SIG-M5 (cell line): ENCODE results near the gene MAPK8IP2.
"Not testable (repeated sequence)": the region's sequence is repeated elsewhere in the genome, so short reads cannot be mapped to it uniquely, and the experiment has no call there.

Source experiments
- DNase-seq: peaks from one replicate; lab custom pipeline; 2025; lab: John Stamatoyannopoulos, UW

Gene MAPK8IP2

DNA sequence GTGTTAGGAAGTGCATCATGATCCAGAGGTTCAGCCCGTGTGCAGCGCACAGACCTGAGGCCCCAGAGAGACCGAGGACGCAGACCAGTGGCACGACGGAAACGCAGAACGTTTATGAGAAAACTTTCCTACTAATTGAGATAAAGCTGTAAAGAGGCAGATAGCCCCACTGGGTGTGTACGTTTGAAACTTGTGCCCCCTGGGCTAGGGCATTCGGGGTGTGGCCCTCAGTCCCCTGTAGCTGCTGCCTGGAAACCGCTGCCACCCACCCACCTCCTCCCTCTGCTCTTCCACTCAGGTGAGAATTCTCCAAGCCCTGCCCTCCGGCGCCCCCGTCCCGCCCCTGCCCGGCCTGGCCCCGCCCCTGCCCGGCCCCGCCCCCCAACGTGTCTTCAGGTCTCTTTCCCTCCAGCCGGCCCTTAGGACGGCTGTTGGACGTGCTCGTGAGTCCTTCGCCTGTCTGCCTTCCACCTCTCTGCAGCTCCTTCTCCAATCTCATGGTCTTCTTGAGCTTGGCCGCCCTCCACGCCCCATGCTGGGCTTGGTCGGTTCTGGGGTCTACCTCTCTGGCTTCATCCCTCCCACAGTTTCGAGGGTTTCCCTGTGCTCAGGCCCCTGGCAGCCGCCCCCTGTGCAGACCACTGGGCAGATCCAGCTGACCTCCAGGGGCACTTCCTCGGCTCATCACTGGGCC is 12.1 kb downstream of the MAPK8IP2 start:
- no peak for DNase-seq

DNA sequence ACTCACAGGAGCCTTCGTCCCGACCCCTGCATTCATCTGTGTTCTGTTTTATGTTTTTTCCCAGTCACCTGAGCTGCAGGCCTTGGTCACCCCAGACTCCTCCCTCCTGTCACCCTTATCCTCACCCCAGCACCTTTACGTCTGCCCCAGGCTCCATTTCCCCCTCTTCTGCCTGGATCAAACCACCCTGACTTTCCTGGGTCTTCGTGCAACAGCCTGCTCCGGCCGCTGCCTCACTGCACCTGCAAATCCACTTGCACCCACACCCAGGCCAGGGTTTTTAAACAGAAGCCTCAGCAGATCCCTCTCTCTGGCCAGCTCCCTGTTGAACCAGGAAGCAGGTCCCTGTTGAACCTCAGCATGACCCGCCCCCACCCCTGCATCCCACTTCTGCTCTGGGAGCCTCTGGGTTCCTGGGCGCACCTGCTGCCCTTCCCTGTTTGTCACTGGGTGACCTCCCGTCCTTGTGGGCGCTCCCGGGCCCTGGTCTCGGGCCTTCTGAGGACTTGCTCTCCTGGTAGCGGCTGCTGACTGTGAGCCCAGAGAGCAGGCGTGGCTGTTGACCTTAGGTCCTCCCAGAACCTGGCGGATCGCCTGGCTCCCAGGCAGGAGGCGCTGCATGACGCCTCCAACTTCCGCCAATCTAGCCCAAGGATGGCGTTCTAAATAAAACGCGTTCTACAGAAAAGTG is 12.8 kb downstream of the MAPK8IP2 start:
- no peak for DNase-seq

DNA sequence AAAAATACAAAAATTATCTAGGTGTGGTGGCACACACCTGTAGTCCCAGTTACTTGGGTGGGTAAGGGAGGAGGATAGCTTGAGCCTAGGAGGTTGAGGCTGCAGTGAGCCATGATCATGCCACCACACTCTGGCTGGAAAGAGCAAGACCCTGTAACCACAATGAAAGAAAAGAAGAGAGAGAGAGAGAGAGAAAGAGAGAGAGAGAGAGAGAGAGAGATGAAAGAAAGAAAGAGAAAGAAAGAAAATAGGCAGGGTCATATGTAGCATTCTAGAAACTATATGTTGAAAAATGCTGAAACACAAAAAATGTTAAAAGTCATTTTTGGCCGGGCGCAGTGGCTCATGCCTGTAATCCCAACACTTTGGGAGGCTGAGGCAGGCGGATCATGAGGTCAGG is 13.7 kb downstream of the MAPK8IP2 start:
- not testable (repeated sequence) for DNase-seq

DNA sequence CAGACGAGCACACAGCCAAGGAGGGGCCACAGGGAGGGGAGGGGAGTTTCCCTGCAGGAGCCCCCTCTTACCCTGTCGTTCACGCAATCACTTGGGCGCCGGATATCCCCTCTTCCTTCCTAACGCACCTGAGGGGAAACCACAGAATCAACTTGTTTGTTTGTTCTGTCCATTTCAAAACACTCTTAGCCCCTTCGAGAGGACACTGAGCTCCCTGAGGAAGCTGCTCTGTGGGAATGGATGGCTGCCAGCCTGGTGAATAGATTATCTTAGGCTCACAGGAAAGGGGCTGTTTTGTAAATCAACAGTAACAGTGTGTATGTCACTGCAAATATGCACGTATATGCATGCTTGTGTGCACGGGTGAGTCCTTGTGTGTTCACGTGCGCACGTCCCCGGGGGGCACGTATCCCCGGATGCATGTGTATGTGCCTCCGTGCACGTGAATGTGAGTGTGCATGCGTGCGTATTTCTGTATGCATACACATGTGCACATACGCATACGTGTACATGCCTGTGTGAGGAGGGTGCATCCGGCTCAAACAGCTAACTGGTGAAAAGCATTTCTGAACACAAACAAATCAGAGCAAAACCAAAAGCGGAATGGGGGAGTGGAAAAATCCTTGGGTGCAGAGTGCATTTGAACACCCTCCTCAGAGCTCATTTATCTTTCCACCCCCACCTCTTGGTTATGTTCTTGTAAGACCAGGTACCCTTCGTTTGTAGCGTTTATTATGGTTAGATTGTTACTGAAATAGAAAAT is 20.2 kb downstream of the MAPK8IP2 start:
- DNase-seq = no peak

DNA sequence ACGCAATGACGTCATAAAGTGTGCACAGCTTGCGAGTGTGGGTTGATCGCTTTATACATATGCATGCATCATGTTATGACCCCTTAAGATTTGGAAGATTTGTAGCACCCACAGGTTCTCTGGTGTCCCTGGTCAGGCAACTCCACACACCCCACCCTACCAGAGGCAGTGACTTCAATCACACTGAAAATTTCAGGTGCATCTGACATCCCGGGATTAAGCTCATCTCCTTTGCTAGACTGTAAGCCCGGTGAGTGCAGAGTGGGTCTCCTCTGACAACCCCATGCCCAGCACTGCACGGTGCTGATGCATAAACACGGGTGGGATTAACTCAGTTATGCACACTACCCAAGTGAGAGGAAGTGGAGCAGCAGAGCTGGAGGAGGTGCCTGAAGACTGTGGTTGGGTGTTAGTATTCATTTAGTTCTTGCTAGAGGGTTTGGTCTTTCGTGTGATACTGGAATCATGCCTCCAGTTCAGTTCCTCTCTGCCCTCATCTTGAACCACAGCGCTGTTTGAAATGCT is 20.8 kb downstream of the MAPK8IP2 start:
- peak; percentile 28 for DNase-seq

DNA sequence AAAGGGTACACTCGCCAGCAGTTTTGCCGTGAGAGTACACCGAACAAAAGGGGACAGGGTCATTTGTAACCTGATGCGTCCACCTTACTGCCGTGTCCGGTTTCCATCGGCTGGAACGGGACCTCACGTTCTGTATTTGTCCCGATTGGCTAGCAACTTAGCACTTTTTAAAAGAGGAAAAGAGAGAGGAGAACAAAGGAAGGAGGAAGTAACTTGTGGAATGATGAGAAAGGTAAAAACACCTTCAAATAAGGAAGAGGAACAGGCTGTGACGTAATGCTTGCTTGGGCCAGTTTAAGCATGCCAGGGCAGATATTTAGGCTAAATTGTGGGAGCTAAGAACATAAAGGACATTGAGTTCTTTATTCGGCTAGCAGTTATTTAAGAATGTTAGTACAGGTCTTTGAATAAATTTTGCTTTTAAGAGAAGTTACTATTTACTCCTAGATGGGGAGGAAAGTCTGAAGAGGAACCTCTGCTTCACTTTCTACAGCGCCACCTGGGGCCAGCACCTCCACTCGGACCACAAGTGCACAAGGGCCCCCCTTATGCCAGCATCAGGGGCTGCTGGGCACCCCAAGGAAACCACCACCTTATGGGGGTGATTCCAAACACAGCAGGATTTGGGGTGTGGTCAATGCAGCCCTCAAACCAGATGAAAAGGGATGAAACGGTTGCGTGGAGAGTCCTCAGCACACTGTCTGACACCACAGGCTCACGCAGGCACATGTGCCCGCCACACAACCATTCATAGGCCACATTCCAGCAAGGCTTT is 21.5 kb downstream of the MAPK8IP2 start:
- DNase-seq = no peak

DNA sequence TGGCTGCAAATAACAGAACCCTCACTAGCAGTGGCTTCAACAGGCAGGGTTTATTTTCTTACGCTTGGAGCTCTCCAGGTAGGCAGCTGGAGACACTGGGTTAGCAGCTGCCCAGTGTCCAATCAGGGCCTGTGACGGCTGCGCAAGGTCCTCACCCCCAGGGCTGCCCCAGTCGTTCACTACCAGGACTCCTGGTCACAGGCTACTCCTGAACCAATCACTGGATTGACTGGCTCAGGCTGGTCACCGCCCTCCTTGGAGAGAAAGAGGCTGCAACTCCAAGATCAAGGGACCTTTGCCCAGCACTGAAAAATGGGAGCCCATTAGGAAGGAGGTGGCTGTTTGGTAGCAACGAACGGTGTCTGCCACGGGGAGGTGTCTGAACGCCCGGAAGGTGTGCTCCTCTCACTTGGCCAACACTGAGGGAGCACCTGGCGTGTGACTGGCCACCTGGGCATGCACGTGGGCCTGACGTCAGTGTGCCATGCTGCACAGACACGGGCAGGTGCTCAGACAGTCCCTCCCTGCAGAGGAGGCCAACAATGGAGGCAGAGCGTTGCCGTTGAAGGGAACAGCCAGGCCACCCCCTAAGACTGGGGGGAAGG is 22.2 kb downstream of the MAPK8IP2 start:
- DNase-seq = no peak

DNA sequence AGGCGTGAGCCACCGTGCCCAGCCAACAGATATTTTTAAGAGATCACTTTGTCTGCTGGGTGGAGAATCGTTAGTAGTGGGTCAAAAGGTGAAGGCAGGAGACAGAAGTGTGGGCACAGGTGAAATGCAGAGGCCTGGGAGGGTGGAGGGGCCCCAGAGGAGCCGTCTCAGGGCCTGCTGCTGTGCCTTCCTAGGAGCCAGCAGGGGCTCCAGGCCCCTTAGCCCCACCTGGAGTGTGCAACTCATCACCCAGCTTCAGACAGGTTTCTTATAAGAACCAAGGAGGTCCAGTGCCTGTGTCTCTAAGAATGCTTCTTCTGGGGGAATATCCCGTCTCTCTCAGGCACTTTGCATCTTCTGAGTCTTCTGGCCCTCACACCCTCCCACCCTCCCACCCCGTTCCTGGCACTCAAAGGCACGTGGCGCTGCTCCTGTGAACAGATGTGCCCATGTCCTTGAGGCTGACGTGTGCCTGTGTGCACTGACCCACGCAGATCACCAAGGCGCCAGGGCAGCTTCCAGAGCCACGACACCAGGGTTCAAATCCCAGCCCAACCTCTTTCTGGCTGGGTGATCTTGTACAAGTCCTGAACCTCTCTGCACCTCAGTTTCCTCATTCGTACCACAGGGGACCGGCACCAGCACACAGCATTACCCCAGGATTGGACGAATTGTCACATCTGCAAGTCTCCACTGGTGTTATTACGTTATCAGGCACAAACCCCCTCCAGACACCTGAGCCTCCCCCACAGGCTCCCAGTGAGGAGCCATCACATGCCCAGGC is 23.9 kb downstream of the MAPK8IP2 start:
- DNase-seq = no peak

DNA sequence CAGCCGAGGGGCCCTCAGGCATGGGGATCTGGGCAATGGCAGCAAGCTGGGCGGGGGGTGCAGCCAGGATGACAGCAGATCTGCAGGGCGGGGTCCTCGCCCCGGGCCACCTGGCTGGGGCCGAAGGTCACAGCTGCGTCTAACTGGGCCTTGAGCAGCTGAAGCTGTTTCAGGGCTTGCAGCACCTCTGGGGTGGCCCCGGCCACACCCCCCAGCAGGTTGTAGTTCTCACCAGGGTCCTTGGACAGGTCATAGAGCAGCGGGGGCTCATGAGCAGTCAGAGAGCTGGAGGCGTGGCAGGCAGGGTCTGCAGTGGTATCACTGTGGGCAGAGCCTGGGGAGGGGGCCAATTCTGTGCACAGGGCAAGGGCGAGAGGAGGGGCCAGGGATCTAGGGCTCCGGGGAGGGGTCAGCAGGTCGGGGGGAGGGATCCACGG is 24.6 kb downstream of the MAPK8IP2 start:
- no peak for DNase-seq

DNA sequence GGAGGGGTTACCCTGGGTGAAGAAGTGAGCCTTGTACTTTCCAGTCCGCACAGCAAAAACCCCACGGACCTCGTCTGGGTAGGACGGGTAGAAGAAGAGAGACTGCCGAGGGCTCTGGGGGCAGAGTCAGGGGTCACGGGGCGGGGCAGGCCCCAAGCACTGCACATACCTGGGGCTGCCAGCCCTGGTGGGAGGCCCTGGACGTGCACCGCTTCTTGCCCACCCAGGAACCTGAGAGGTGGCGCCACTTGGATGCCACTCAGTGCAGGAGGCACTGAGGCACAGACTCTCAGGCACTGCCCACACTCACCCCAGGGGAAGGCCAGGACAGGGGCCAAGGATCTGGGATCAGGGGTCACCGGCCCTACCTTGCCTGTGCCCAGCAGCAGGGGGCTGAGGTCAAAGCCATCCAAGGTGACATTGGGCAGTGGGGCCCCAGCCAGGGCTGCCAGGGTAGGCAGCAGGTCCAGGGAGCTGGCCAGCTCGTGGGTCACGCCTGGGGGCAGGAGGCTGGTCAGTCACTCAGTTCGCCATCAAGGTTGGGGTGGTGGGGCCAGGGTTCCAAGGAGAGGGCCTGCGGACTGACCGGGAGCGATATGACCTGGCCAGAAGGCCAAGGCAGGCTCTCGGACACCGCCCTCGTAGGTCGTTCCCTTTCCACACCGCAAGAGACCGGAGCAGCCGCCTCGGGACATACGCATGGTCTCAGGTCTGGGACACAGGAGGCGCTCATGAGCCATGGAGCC is 25.1 kb downstream of the MAPK8IP2 start:
- no peak for DNase-seq

DNA sequence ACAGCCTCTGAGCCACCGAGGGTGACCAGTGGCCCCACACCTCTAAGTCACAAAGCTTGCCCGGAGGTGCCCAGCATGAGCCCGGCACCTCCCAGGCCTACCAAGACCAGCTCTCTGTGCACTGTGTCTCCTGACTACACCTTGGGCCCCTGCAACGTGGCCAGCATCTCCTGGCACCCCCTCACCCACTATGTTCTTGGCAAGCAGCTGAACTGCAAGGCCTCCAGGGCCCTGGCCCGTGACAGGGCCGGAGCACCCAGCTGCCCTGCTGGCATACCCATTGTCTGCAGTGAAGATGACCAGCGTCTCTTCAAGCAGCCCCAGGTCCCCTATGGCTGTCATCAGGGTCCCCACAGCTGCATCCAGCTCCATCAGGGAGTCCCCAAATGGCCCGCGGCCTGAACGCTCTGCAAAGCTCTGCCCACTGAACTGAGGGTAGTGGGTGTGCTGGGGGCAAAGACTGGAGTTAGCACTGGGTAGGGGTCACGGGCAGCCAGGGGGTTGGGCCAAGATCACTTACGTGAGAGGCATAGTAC is 25.8 kb downstream of the MAPK8IP2 start:
- DNase-seq = no peak

DNA sequence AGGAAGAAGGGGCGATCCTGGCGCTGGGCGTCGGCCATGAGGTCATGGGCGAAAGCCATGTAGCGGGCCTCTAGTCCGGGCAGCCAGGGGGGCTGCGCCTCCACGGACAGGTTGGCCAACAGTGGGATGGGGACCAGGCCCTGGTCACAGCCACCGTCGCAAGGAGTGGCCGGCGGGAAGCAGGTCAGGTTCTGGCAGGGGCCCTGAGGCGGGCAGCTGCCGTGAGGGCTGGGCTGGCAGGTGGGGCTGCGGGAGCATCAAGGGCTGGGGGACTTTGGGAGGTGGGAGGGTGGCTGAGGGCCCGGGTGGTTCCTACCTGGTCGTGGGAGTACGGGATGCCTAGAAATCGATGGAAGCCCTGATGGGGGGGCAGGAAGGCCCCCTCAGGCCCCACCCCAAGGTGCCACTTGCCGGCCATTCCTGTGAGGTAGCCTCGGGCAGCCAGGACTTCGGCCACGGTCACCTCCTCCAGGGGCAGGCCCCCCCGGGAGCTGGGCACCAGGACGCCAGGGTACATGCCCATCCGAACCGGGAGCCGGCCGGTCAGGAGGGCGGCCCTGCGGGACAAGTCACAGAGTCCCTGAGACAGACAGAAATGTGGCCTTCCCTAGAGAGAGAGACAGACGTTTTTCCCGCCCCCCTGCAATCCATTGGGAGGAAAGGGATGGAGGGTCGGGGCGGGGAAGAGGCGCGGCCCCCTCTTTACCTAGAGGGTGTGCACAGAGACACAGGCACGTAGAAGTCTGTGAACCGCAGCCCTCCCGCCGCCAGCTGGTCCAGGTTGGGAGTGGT is 26.5 kb downstream of the MAPK8IP2 start:
- no peak for DNase-seq

DNA sequence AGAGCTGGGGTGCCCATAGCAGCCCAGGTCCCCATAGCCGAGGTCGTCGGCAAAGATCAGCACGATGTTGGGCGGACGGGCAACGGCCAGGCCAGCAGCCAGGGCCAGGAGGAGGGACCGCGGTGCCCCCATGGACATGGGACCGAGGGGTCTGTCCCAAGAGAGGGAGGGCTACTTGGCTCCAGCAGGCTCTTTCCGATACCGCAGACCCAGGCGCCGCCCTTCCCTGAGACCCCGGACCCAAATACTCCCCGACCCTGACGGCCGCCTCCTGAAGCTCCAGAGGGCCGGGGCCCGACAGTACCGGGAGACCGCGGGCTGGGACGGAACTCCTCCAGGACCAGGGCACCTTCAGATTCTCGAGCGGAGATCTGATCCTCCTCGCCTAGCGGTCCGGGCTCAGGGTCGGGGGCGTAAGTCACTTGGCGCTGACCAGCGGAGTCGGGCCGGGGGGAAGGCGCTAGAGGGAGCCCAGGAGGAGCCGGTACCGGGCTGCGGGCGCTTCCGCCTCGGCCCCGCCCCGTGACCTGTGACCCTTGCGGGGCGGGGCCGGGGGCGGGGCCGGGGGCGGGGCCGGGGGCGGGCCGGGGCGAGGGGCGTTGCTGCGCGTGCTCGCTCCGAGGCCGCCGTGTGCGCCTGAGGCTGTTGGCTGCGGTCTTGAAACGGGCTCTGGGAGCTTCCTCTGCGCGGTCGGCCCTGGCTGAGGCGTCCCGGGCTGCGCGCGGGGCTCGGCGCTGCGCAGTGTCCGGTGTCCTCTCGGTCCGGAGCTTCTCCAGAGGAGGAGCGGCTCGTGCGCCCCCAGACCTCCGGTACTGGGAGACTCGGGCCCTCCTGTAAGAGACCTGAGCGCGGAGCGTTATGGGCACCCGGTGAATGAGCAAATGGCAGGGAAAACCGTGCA is 27.3 kb downstream of the MAPK8IP2 start, which contains the start of gene ARSA:
ARSA (minus strand) TSS at position 511 of the 901 bp plus-strand sequence; CDS start at position 138, 373 bp downstream.
- DNase-seq = no peak

DNA sequence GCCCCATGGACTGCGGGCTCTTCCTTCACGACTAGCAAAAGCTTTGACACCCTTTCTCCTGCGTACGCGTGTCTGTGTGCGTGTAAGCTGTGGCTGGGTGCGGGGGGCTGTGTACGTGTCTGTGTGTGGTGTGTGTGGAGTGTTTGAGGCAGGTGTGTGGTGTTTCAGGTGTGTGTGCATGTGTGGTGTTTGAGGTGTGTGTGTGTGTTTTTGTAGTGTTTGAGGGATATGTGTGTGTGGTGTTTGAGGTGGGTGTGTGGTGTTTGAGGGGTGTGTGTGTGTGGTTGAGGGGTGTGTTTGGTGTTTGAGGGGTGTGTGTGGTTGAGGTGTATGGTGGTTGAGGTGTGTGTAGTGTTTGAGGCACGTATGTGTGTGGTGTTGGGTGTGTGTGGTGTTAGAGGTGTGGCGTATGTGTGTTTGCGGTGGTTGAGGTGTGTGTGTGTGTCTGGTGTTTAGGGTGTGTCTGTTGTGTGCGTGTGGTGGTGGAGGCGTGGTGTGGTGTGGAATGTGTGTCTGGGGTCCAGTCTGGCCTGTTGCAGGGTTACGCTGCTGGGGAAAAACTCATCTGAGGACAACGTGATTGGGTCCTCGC is 28.0 kb downstream of the MAPK8IP2 start:
- no peak for DNase-seq

DNA sequence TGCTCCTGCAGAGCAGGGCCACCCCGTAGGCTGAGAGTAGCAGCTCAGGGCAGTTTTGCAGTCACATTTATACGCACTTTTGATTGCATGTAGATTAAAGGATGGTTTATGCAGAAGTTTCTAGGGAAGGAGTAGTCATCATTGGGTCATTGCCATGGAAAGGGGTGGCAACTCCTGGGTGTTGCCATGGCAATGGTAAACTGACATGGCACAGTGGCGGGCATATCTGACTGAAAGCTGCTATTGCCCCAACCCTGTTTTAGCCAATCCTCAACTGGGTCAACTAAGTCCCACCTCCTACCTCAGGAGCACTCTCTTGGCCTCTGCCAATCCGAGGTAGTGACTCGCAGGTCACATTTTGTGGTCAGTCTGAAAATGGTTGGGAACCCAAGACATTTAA is 29.8 kb downstream of the MAPK8IP2 start:
- DNase-seq = no peak

DNA sequence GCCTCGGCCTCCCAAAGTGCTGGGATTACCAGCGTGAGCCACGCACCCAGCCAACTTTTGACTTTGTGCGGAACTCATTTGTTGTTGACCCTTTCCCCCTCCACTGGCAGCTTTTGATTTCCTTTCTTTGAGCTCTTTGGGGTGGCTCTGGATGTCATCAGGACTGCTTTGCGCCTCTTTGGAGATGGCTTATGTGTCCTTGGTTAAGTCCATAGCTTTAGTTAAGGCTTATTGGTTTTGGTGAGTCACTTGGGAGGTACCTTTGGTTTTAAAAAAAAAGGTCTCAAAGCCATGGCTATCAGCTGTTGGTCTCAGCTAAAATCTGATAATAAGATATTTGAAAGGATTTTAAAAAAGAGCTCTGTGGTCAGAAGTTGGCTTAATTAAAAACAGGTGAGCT is 32.5 kb downstream of the MAPK8IP2 start:
- DNase-seq = no peak

DNA sequence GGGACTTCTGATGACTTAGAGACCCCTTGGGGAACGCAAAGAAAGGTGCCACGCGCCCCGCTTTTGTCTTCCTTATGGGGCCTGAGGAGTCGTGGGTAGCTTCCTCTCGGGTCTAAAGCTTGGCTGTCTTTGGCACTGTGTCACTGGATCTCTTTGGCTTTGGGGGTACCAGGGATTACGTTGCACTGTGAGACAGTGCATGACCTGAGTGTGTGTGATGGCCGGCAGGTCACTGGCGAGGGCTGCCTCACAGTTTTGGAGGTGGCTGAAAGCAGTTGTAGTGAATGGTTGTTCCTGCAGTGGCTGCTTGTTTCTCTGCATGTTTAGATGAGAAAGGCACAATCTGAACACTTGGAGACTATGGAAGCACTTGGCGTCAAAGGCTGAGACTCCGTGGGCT is 33.2 kb downstream of the MAPK8IP2 start:
- no peak for DNase-seq
